ENCODE data around the gene SLC12A9.
"Not testable (repeated sequence)": the region's sequence is repeated elsewhere in the genome, so short reads cannot be mapped to it uniquely, and the experiment has no call there.

Gene SLC12A9

GRCh38 chr7:100852048-100852872, at the start of gene SLC12A9:
SLC12A9 (plus strand) TSS chr7:100852713; CDS start chr7:100854198, 1,485 bp downstream.
- peak; percentile 72 for DNase-seq (ENCODE audit: low read depth)

- DNase-seq (ENCODE audit: low read depth), result no peak
Observed at GRCh38 chr7:100802951-100803350, 49.6 kb upstream of the SLC12A9 start.

GRCh38 chr7:100803398-100804161, 48.9 kb upstream of the SLC12A9 start:
- no peak for DNase-seq (ENCODE audit: low read depth)

GRCh38 chr7:100804681-100805431, 47.7 kb upstream of the SLC12A9 start:
- no peak for DNase-seq (ENCODE audit: low read depth)

GRCh38 chr7:100806276-100806675, 46.2 kb upstream of the SLC12A9 start:
- DNase-seq (ENCODE audit: low read depth), result no peak

GRCh38 chr7:100806883-100807282, 45.6 kb upstream of the SLC12A9 start:
- not testable (repeated sequence) for DNase-seq (ENCODE audit: low read depth)

GRCh38 chr7:100808354-100808875, 44.1 kb upstream of the SLC12A9 start:
- DNase-seq (ENCODE audit: low read depth), result no peak

GRCh38 chr7:100811480-100811879, 41.0 kb upstream of the SLC12A9 start:
- DNase-seq (ENCODE audit: low read depth), result no peak

- no peak for DNase-seq (ENCODE audit: low read depth)
Observed at GRCh38 chr7:100812729-100813128, 39.8 kb upstream of the SLC12A9 start.

- DNase-seq (ENCODE audit: low read depth), result not testable (repeated sequence)
Observed at GRCh38 chr7:100816515-100816914, 36.0 kb upstream of the SLC12A9 start.

GRCh38 chr7:100817097-100817496, 35.4 kb upstream of the SLC12A9 start:
- DNase-seq (ENCODE audit: low read depth), result no peak

GRCh38 chr7:100818366-100818765, 34.1 kb upstream of the SLC12A9 start:
- DNase-seq (ENCODE audit: low read depth), result no peak

- no peak for DNase-seq (ENCODE audit: low read depth)
Observed at GRCh38 chr7:100818825-100819224, 33.7 kb upstream of the SLC12A9 start.

- no peak for DNase-seq (ENCODE audit: low read depth)
Observed at GRCh38 chr7:100819586-100819985, 32.9 kb upstream of the SLC12A9 start.

GRCh38 chr7:100822236-100823139, 30.0 kb upstream of the SLC12A9 start:
- DNase-seq (ENCODE audit: low read depth), result no peak

GRCh38 chr7:100823140-100823525, 29.4 kb upstream of the SLC12A9 start:
- no peak for DNase-seq (ENCODE audit: low read depth)

GRCh38 chr7:100823534-100823933, 29.0 kb upstream of the SLC12A9 start:
- DNase-seq (ENCODE audit: low read depth), result no peak

GRCh38 chr7:100824499-100825214, 27.9 kb upstream of the SLC12A9 start:
- no peak for DNase-seq (ENCODE audit: low read depth)

GRCh38 chr7:100825215-100825671, 27.3 kb upstream of the SLC12A9 start:
- DNase-seq (ENCODE audit: low read depth), result no peak

GRCh38 chr7:100825751-100826513, 26.6 kb upstream of the SLC12A9 start:
- no peak for DNase-seq (ENCODE audit: low read depth)
